GM23338 (cell line): ENCODE results near the gene NT5C2. TPM values are rescaled to one million over a fixed set of nuclear protein-coding genes. Genes with fewer than 3 reads are reported as not detected.

Source experiments
- ATAC-seq: fragments of 200-7000 bp; cut with Tn5 transposase; 3 replicates; pipeline ENCODE4 v1.9.1; 2020
- DNase-seq: peaks from one replicate; pipeline ENCODE4 v3.0.0-alpha.2; 2015; ENCODE audit warnings: low spot score
- H2AFZ ChIP-seq: fragments of 200-600 bp; sonication (generic); 2 replicates; pipeline ENCODE4 v1.8.0; 2016; ENCODE audit warnings: antibody characterized with exemption, mild to moderate bottlenecking, moderate library complexity
- H3F3A ChIP-seq: fragments of 200-600 bp; sonication (generic); replicated peaks from 2 replicates; pipeline ENCODE4 v1.8.0; 2017; ENCODE audit warnings: antibody characterized with exemption, mixed run types, low read depth
- H3K27ac ChIP-seq: fragments of 200-600 bp; sonication (generic); 2 replicates; pipeline ENCODE4 v1.6.1; 2016; ENCODE audit warnings: low read depth
- H3K27me3 ChIP-seq: fragments of 200-600 bp; sonication (generic); 2 replicates; pipeline ENCODE4 v1.8.0; 2016; ENCODE audit warnings: mild to moderate bottlenecking, mixed run types, moderate library complexity; ENCODE audit not compliant: insufficient read depth
- H3K36me3 ChIP-seq: fragments of 200-600 bp; sonication (generic); 2 replicates; pipeline ENCODE4 v1.8.0; 2016; ENCODE audit warnings: mild to moderate bottlenecking; ENCODE audit not compliant: insufficient read depth
- H3K4me1 ChIP-seq: fragments of 200-600 bp; sonication (generic); 2 replicates; pipeline ENCODE4 v1.8.0; 2016; ENCODE audit warnings: mild to moderate bottlenecking, moderate library complexity; ENCODE audit not compliant: insufficient read depth
- H3K4me2 ChIP-seq: fragments of 200-600 bp; sonication (generic); 2 replicates; pipeline ENCODE4 v1.7.1; 2017; ENCODE audit warnings: mixed run types
- H3K4me3 ChIP-seq: fragments of 200-600 bp; sonication (generic); 2 replicates; pipeline ENCODE4 v1.6.1; 2016; ENCODE audit warnings: mixed run types
- H3K79me2 ChIP-seq: fragments of 200-600 bp; sonication (generic); replicated peaks from 2 replicates; pipeline ENCODE4 v1.8.0; 2017; ENCODE audit warnings: mild to moderate bottlenecking; ENCODE audit not compliant: insufficient read depth
- H3K9me2 ChIP-seq: fragments of 200-600 bp; sonication (generic); 2 replicates; pipeline ENCODE4 v1.8.0; 2017; ENCODE audit not compliant: insufficient read depth
- H4K20me1 ChIP-seq: fragments of 200-600 bp; sonication (generic); replicated peaks from 2 replicates; pipeline ENCODE4 v1.8.0; 2017; ENCODE audit warnings: mild to moderate bottlenecking; ENCODE audit not compliant: insufficient read depth
- H3K27ac Mint-ChIP-seq: 2 replicates; pipeline ENCODE4 v1.8.0; 2020; ENCODE audit warnings: inconsistent platforms, mild to moderate bottlenecking, moderate library complexity, mixed read lengths
- H3K27me3 Mint-ChIP-seq: 3 replicates; pipeline ENCODE4 v1.8.0; 2022; ENCODE audit warnings: low read depth, mild to moderate bottlenecking, moderate library complexity, mixed read lengths, inconsistent platforms; ENCODE audit not compliant: insufficient read depth, poor library complexity
- H3K36me3 Mint-ChIP-seq: 3 replicates; pipeline ENCODE4 v1.8.0; 2021; ENCODE audit warnings: low read depth, mild to moderate bottlenecking, inconsistent platforms, moderate library complexity, mixed read lengths
- H3K4me1 Mint-ChIP-seq: 3 replicates; pipeline ENCODE4 v1.8.0; 2020; ENCODE audit warnings: mild to moderate bottlenecking, inconsistent platforms, mixed read lengths
- H3K4me3 Mint-ChIP-seq: 3 replicates; pipeline ENCODE4 v1.8.0; 2021; ENCODE audit warnings: moderate library complexity, mild to moderate bottlenecking, inconsistent platforms, mixed read lengths
- H3K9me3 Mint-ChIP-seq: 3 replicates; pipeline ENCODE4 v1.8.0; 2020; ENCODE audit warnings: moderate library complexity, mild to moderate bottlenecking, inconsistent platforms, mixed read lengths
- CREB1 ChIP-seq: fragments of 250-450 bp; sonication (Bioruptor Pico); IDR thresholded peaks from 2 replicates; pipeline ENCODE4 v1.5.0; 2020; ENCODE audit warnings: low read depth, mild to moderate bottlenecking, moderate library complexity
- CTCF ChIP-seq, 2 experiments: fragments of 200-600 bp in 1 of 2; sonication (generic) in 1 of 2; conservative IDR thresholded peaks; 2 replicates each; pipeline versions ENCODE4 v1.5.1 to v1.6.1; 2016 to 2017; ENCODE audit warnings: antibody characterized with exemption in 2 of 2, low read depth in 2 of 2, mild to moderate bottlenecking in 2 of 2, moderate library complexity in 1 of 2
- ETS1 ChIP-seq: IDR thresholded peaks from 2 replicates; pipeline ENCODE4 v1.6.1; 2016; ENCODE audit warnings: antibody characterized with exemption
- EZH2phosphoT487 ChIP-seq: fragments of 200-600 bp; sonication (generic); IDR thresholded peaks from one replicate; pipeline ENCODE4 v1.8.1; 2018; ENCODE audit warnings: antibody characterized with exemption; ENCODE audit not compliant: unreplicated experiment
- NANOG ChIP-seq: IDR thresholded peaks from 2 replicates; pipeline ENCODE4 v1.6.1; 2016; ENCODE audit warnings: antibody characterized with exemption, borderline replicate concordance
- POLR2AphosphoS5 ChIP-seq: IDR thresholded peaks from 2 replicates; pipeline ENCODE4 v1.6.1; 2016; ENCODE audit warnings: antibody characterized with exemption, low read depth
- STAT1 ChIP-seq: IDR thresholded peaks from one replicate; pipeline ENCODE4 v1.6.1; 2016; ENCODE audit warnings: antibody characterized with exemption; ENCODE audit not compliant: unreplicated experiment
- ZNF114 ChIP-seq: fragments of 250-450 bp; sonication (Bioruptor Pico); IDR thresholded peaks from 2 replicates; pipeline ENCODE4 v1.5.0; 2020; ENCODE audit warnings: mild to moderate bottlenecking, moderate library complexity
- ZNF331 ChIP-seq: fragments of 250-450 bp; sonication (Bioruptor Pico); IDR thresholded peaks from 2 replicates; pipeline ENCODE4 v1.5.0; 2020; ENCODE audit warnings: low read depth, mild to moderate bottlenecking, moderate library complexity
- ZNF462 ChIP-seq: fragments of 250-450 bp; sonication (Bioruptor Pico); IDR thresholded peaks from 2 replicates; pipeline ENCODE4 v1.5.0; 2020; ENCODE audit warnings: mild to moderate bottlenecking, moderate library complexity
- polyA plus RNA-seq: library from polyadenylated mRNA; unstranded; fragments of >200 nt; fragmentation: Nextera tagmentation; extraction: Ambion mirVana; gene quantifications from 2 replicates; pipeline ENCODE4 v1.2.1, GENCODE V29; 2016
- total RNA-seq: library from RNA; depleted of rRNA; stranded (reverse); fragments of >200 nt; shearing (Covaris generic); gene quantifications from 2 replicates; pipeline ENCODE4 v1.2.3, GENCODE V29; 2014
- TF ChIP-seq, protein P1 (sequence below): IDR thresholded peaks from one replicate; pipeline ENCODE4 v1.6.1; 2018; ENCODE audit warnings: antibody characterized with exemption; ENCODE audit not compliant: unreplicated experiment

Gene NT5C2
- total and polyA plus RNA-seq, 2 experiments from 2014 or later = 33.9 to 85.4 TPM

DNA sequence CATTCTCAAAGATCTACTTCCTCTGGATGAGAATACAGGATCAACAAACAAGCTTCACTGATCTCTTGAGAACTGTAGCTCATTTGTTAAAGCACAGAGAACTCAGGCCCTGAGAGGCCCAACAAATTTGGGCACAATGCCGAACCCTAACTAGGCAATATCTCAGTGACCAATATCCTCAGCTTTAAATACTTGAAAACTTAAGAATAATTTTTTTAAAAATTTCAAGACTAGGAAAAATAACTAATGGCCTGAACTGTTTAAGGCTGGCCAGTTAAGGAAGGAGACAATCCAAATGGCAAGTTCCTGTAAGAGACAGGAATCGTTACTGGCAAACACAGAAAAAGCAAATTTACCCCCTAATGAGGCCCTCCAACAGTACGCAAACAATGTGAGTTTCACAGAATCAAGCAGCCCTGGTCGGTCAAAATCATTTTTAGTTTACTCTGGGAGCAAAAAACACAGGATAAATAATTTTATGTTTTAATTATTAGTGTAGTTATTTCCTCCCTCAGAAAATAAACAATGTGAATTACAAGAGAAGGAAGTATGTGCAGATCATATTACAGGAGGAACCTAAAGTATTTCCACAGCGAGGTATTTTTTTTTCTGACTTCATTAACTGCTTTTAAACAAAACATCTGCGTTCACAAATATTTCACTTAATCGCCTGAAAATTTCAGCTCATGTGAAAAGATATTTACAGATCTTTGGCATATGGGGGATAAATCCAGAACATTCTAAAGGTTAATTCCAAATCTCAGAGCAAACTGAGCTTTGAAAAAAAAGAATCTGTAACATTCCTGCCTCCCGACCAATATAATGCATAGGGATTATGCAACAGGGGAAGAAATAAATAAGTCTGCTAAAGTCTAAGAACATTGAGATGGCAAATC is 39.5 kb downstream of the NT5C2 start:
- Histone ChIP-seq H3K9me2 (no peaks in the 10 kb centered on the region), H3F3A (no peaks in the 10 kb centered on the region), H3K4me2 (peak overlapping the region; percentile 48), H2AFZ (no peak overlapping the region), H4K20me1 (no peaks in the 10 kb centered on the region), H3K27ac (peak overlapping the region; percentile 86), H3K79me2 (peaks cover 35% of the 10 kb centered on the region), H3K4me3 (peak overlapping the region; percentile 9; the same call in 1 of the 2 replicates), H3K36me3 (no peaks in the 10 kb centered on the region), H3K27me3 (no peaks in the 10 kb centered on the region), H3K4me1 (peaks cover 28% of the 10 kb centered on the region)
- H3K9me3 Mint-ChIP-seq = no peaks in the 10 kb centered on the region
- peak; percentile 78 for ATAC-seq
- DNase-seq = peak; percentile 23
- peaks cover 26% of the 10 kb centered on the region for H3K4me1 Mint-ChIP-seq
- peak overlapping the region; percentile 51 for H3K4me3 Mint-ChIP-seq
- peaks cover 4% of the 10 kb centered on the region for H3K27me3 Mint-ChIP-seq
- TF ChIP-seq, protein P1, sequence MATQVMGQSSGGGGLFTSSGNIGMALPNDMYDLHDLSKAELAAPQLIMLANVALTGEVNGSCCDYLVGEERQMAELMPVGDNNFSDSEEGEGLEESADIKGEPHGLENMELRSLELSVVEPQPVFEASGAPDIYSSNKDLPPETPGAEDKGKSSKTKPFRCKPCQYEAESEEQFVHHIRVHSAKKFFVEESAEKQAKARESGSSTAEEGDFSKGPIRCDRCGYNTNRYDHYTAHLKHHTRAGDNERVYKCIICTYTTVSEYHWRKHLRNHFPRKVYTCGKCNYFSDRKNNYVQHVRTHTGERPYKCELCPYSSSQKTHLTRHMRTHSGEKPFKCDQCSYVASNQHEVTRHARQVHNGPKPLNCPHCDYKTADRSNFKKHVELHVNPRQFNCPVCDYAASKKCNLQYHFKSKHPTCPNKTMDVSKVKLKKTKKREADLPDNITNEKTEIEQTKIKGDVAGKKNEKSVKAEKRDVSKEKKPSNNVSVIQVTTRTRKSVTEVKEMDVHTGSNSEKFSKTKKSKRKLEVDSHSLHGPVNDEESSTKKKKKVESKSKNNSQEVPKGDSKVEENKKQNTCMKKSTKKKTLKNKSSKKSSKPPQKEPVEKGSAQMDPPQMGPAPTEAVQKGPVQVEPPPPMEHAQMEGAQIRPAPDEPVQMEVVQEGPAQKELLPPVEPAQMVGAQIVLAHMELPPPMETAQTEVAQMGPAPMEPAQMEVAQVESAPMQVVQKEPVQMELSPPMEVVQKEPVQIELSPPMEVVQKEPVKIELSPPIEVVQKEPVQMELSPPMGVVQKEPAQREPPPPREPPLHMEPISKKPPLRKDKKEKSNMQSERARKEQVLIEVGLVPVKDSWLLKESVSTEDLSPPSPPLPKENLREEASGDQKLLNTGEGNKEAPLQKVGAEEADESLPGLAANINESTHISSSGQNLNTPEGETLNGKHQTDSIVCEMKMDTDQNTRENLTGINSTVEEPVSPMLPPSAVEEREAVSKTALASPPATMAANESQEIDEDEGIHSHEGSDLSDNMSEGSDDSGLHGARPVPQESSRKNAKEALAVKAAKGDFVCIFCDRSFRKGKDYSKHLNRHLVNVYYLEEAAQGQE = no peak
- TF ChIP-seq ZNF462 (CRISPR knock-in tag) = no peak
- no peak for TF ChIP-seq CREB1 (CRISPR knock-in tag)
- no peak for TF ChIP-seq ETS1
- no peak for TF ChIP-seq STAT1
- no peak for TF ChIP-seq NANOG
- TF ChIP-seq EZH2phosphoT487 = no peak
- TF ChIP-seq CTCF (conservative IDR thresholded peaks at IDR 0.05; ENCODE audit: low read depth in 2 of 2) = no peak
- TF ChIP-seq POLR2AphosphoS5 = no peak
- TF ChIP-seq ZNF331 (CRISPR knock-in tag) = no peak
- TF ChIP-seq ZNF114 = no peak
- H3K27ac Mint-ChIP-seq = peak overlapping the region; percentile 97
- H3K36me3 Mint-ChIP-seq = peaks cover 2% of the 10 kb centered on the region; the same call in 1 of the 3 replicates
